SU-DHL-6 (cell line): ENCODE measurements around the gene CCDC134.

Source experiments
- CTCF ChIP-seq: fragments of 200-600 bp; sonication (generic); IDR thresholded peaks from one replicate; pipeline ENCODE4 v1.5.1; 2017; ENCODE audit warnings: antibody characterized with exemption, mild to moderate bottlenecking, low read length, moderate library complexity; ENCODE audit not compliant: insufficient read depth, poor library complexity, severe bottlenecking
- EZH2phosphoT487 ChIP-seq: fragments of 200-600 bp; sonication (generic), shearing (Covaris generic); conservative IDR thresholded peaks from 2 replicates; pipeline ENCODE4 v1.6.1; 2018; ENCODE audit warnings: mild to moderate bottlenecking, antibody characterized with exemption, low read length, moderate library complexity, mixed read lengths

- TF ChIP-seq CTCF = peak; percentile 37
- no peak for TF ChIP-seq EZH2phosphoT487
Measured at GRCh38 chr22:41822317-41823057, 22.0 kb downstream of the CCDC134 start.
